GM23338 (cell line): ENCODE results near the gene PRR23A. TPM values are rescaled to one million over a fixed set of nuclear protein-coding genes. Genes with fewer than 3 reads are reported as not detected.

Experiments
- ATAC-seq: fragments of 200-7000 bp; cut with Tn5 transposase; 3 replicates; pipeline ENCODE4 v1.9.1; 2020
- DNase-seq: peaks from one replicate; pipeline ENCODE4 v3.0.0-alpha.2; 2015; ENCODE audit warnings: low spot score
- H2AFZ ChIP-seq: fragments of 200-600 bp; sonication (generic); 2 replicates; pipeline ENCODE4 v1.8.0; 2016; ENCODE audit warnings: antibody characterized with exemption, mild to moderate bottlenecking, moderate library complexity
- H3F3A ChIP-seq: fragments of 200-600 bp; sonication (generic); replicated peaks from 2 replicates; pipeline ENCODE4 v1.8.0; 2017; ENCODE audit warnings: antibody characterized with exemption, mixed run types, low read depth
- H3K27ac ChIP-seq: fragments of 200-600 bp; sonication (generic); 2 replicates; pipeline ENCODE4 v1.6.1; 2016; ENCODE audit warnings: low read depth
- H3K27me3 ChIP-seq: fragments of 200-600 bp; sonication (generic); 2 replicates; pipeline ENCODE4 v1.8.0; 2016; ENCODE audit warnings: mild to moderate bottlenecking, mixed run types, moderate library complexity; ENCODE audit not compliant: insufficient read depth
- H3K36me3 ChIP-seq: fragments of 200-600 bp; sonication (generic); 2 replicates; pipeline ENCODE4 v1.8.0; 2016; ENCODE audit warnings: mild to moderate bottlenecking; ENCODE audit not compliant: insufficient read depth
- H3K4me1 ChIP-seq: fragments of 200-600 bp; sonication (generic); 2 replicates; pipeline ENCODE4 v1.8.0; 2016; ENCODE audit warnings: mild to moderate bottlenecking, moderate library complexity; ENCODE audit not compliant: insufficient read depth
- H3K4me2 ChIP-seq: fragments of 200-600 bp; sonication (generic); 2 replicates; pipeline ENCODE4 v1.7.1; 2017; ENCODE audit warnings: mixed run types
- H3K4me3 ChIP-seq: fragments of 200-600 bp; sonication (generic); 2 replicates; pipeline ENCODE4 v1.6.1; 2016; ENCODE audit warnings: mixed run types
- H3K79me2 ChIP-seq: fragments of 200-600 bp; sonication (generic); replicated peaks from 2 replicates; pipeline ENCODE4 v1.8.0; 2017; ENCODE audit warnings: mild to moderate bottlenecking; ENCODE audit not compliant: insufficient read depth
- H3K9me2 ChIP-seq: fragments of 200-600 bp; sonication (generic); 2 replicates; pipeline ENCODE4 v1.8.0; 2017; ENCODE audit not compliant: insufficient read depth
- H4K20me1 ChIP-seq: fragments of 200-600 bp; sonication (generic); replicated peaks from 2 replicates; pipeline ENCODE4 v1.8.0; 2017; ENCODE audit warnings: mild to moderate bottlenecking; ENCODE audit not compliant: insufficient read depth
- H3K27ac Mint-ChIP-seq: 2 replicates; pipeline ENCODE4 v1.8.0; 2020; ENCODE audit warnings: inconsistent platforms, mild to moderate bottlenecking, moderate library complexity, mixed read lengths
- H3K27me3 Mint-ChIP-seq: 3 replicates; pipeline ENCODE4 v1.8.0; 2022; ENCODE audit warnings: low read depth, mild to moderate bottlenecking, moderate library complexity, mixed read lengths, inconsistent platforms; ENCODE audit not compliant: insufficient read depth, poor library complexity
- H3K36me3 Mint-ChIP-seq: 3 replicates; pipeline ENCODE4 v1.8.0; 2021; ENCODE audit warnings: low read depth, mild to moderate bottlenecking, inconsistent platforms, moderate library complexity, mixed read lengths
- H3K4me1 Mint-ChIP-seq: 3 replicates; pipeline ENCODE4 v1.8.0; 2020; ENCODE audit warnings: mild to moderate bottlenecking, inconsistent platforms, mixed read lengths
- H3K4me3 Mint-ChIP-seq: 3 replicates; pipeline ENCODE4 v1.8.0; 2021; ENCODE audit warnings: moderate library complexity, mild to moderate bottlenecking, inconsistent platforms, mixed read lengths
- H3K9me3 Mint-ChIP-seq: 3 replicates; pipeline ENCODE4 v1.8.0; 2020; ENCODE audit warnings: moderate library complexity, mild to moderate bottlenecking, inconsistent platforms, mixed read lengths
- CTCF ChIP-seq, 2 experiments: fragments of 200-600 bp in 1 of 2; sonication (generic) in 1 of 2; conservative IDR thresholded peaks; 2 replicates each; pipeline versions ENCODE4 v1.5.1 to v1.6.1; 2016 to 2017; ENCODE audit warnings: antibody characterized with exemption in 2 of 2, low read depth in 2 of 2, mild to moderate bottlenecking in 2 of 2, moderate library complexity in 1 of 2
- ETS1 ChIP-seq: IDR thresholded peaks from 2 replicates; pipeline ENCODE4 v1.6.1; 2016; ENCODE audit warnings: antibody characterized with exemption
- EZH2 ChIP-seq: fragments of 200-600 bp; sonication (generic); IDR thresholded peaks from one replicate; pipeline ENCODE4 v1.8.0; 2017; ENCODE audit warnings: antibody characterized with exemption, mild to moderate bottlenecking, low read depth; ENCODE audit not compliant: unreplicated experiment
- EZH2phosphoT487 ChIP-seq: fragments of 200-600 bp; sonication (generic); IDR thresholded peaks from one replicate; pipeline ENCODE4 v1.8.1; 2018; ENCODE audit warnings: antibody characterized with exemption; ENCODE audit not compliant: unreplicated experiment
- JUNB ChIP-seq: IDR thresholded peaks from one replicate; pipeline ENCODE4 v1.6.1; 2016; ENCODE audit warnings: antibody characterized with exemption; ENCODE audit not compliant: unreplicated experiment
- POLR2AphosphoS5 ChIP-seq: IDR thresholded peaks from 2 replicates; pipeline ENCODE4 v1.6.1; 2016; ENCODE audit warnings: antibody characterized with exemption, low read depth
- STAT1 ChIP-seq: IDR thresholded peaks from one replicate; pipeline ENCODE4 v1.6.1; 2016; ENCODE audit warnings: antibody characterized with exemption; ENCODE audit not compliant: unreplicated experiment
- ZNF114 ChIP-seq: fragments of 250-450 bp; sonication (Bioruptor Pico); IDR thresholded peaks from 2 replicates; pipeline ENCODE4 v1.5.0; 2020; ENCODE audit warnings: mild to moderate bottlenecking, moderate library complexity
- ZNF462 ChIP-seq: fragments of 250-450 bp; sonication (Bioruptor Pico); IDR thresholded peaks from 2 replicates; pipeline ENCODE4 v1.5.0; 2020; ENCODE audit warnings: mild to moderate bottlenecking, moderate library complexity
- polyA plus RNA-seq: library from polyadenylated mRNA; unstranded; fragments of >200 nt; fragmentation: Nextera tagmentation; extraction: Ambion mirVana; gene quantifications from 2 replicates; pipeline ENCODE4 v1.2.1, GENCODE V29; 2016
- total RNA-seq: library from RNA; depleted of rRNA; stranded (reverse); fragments of >200 nt; shearing (Covaris generic); gene quantifications from 2 replicates; pipeline ENCODE4 v1.2.3, GENCODE V29; 2014

Gene PRR23A
- total and polyA plus RNA-seq, 2 experiments from 2014 or later = not detected

GRCh38 chr3:139020868-139021234 is 14.8 kb upstream of the PRR23A start, which contains the start of gene PRR23B:
PRR23B (minus strand) TSS chr3:139020926; CDS start chr3:139020661, 265 bp downstream.
- no peaks in the 10 kb centered on the region for H3K4me1 Mint-ChIP-seq
- Histone ChIP-seq H3K4me3 (no peak within 1 kb of the TSS), H3K27me3 (no peaks in the 10 kb centered on the region), H3K36me3 (no peaks in the 10 kb centered on the region), H3K27ac (no peak within 1 kb of the TSS), H3F3A (no peaks in the 10 kb centered on the region), H2AFZ (no peak within 1 kb of the TSS), H3K4me1 (no peaks in the 10 kb centered on the region), H3K4me2 (no peak within 1 kb of the TSS), H3K79me2 (no peaks in the 10 kb centered on the region), H4K20me1 (no peaks in the 10 kb centered on the region), H3K9me2 (no peaks in the 10 kb centered on the region)
- H3K36me3 Mint-ChIP-seq = no peaks in the 10 kb centered on the region; the same call in 2 of the 3 replicates
- DNase-seq (peak; percentile 59), ATAC-seq (no peak; the same call in 2 of the 3 replicates)
- TF ChIP-seq CTCF (conservative IDR thresholded peaks at IDR 0.05; ENCODE audit: low read depth in 2 of 2) (peak; percentile 44 to 73), STAT1 (no peak)
- peaks cover 16% of the 10 kb centered on the region for H3K9me3 Mint-ChIP-seq
- peaks cover 2% of the 10 kb centered on the region for H3K27me3 Mint-ChIP-seq
- no peak within 1 kb of the TSS for H3K4me3 Mint-ChIP-seq
- no peak within 1 kb of the TSS for H3K27ac Mint-ChIP-seq

GRCh38 chr3:139020036-139020867 is 14.2 kb upstream of the PRR23A start:
- Histone ChIP-seq H2AFZ (no peak overlapping the region), H3K4me2 (no peak overlapping the region), H3K4me3 (no peak overlapping the region), H3K9me2 (no peaks in the 10 kb centered on the region), H3K27ac (no peak overlapping the region), H3K79me2 (no peaks in the 10 kb centered on the region), H3K27me3 (no peaks in the 10 kb centered on the region), H3K36me3 (no peaks in the 10 kb centered on the region), H4K20me1 (no peaks in the 10 kb centered on the region), H3K4me1 (no peaks in the 10 kb centered on the region), H3F3A (no peaks in the 10 kb centered on the region)
- no peak overlapping the region for H3K4me3 Mint-ChIP-seq
- peaks cover 2% of the 10 kb centered on the region for H3K27me3 Mint-ChIP-seq
- ATAC-seq (no peak), DNase-seq (no peak)
- H3K36me3 Mint-ChIP-seq = no peaks in the 10 kb centered on the region; the same call in 2 of the 3 replicates
- no peak overlapping the region for H3K27ac Mint-ChIP-seq
- H3K9me3 Mint-ChIP-seq = peaks cover 16% of the 10 kb centered on the region
- H3K4me1 Mint-ChIP-seq = no peaks in the 10 kb centered on the region
- TF ChIP-seq STAT1 = no peak
- TF ChIP-seq ETS1 = no peak
- TF ChIP-seq ZNF114 (CRISPR knock-in tag) = no peak
- TF ChIP-seq POLR2AphosphoS5 = no peak
- no peak for TF ChIP-seq EZH2phosphoT487
- TF ChIP-seq ZNF462 (CRISPR knock-in tag) = no peak
- TF ChIP-seq EZH2 = no peak
- no peak for TF ChIP-seq CTCF (conservative IDR thresholded peaks at IDR 0.05; ENCODE audit: low read depth in 2 of 2)
- TF ChIP-seq JUNB = no peak
